ENCODE measurements around the gene ITGAV.
A peak's percentile ranks its signal among the peaks of the same experiment; 100 is the strongest.

The ITGAV gene

DNA sequence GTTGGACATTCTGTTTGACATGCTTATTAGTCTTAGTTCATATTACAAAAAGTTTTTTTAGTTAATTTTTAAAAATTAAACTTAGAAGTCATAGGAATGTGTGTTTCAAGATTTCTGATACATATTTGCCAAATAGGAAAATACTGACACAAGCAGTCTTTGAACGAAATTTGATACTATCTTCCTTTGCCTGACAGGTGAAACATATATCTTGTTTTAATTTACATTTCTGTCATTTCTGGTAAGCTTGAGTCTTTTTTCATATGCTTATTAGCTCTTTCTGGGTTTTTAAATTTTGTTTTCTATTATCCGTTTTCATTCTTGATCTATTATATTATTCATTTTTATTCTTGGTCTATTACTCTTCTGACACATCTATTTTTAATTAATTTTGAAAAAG lies 24.5 kb downstream of the ITGAV start:
- DNase-seq = no peak

DNA sequence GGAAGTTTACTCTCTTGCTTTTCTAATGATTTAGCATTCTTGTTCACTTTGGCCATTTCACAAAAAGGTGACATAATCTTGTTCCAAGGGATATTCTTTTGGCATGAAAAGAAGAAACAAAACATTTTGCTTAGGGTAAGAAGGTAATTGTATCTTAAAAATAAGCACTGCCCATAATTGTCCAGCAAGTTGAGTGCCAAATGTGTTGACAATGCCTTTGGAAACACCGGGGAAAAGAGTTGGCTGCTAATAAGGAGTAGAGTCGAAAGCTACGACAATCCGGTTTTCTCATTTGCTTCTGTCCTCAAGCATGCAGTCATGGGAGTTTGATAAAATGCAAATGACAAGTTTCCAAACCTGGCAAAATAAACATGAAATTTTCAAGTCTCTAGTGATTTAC lies 27.3 kb downstream of the ITGAV start:
- DNase-seq = no peak

DNA sequence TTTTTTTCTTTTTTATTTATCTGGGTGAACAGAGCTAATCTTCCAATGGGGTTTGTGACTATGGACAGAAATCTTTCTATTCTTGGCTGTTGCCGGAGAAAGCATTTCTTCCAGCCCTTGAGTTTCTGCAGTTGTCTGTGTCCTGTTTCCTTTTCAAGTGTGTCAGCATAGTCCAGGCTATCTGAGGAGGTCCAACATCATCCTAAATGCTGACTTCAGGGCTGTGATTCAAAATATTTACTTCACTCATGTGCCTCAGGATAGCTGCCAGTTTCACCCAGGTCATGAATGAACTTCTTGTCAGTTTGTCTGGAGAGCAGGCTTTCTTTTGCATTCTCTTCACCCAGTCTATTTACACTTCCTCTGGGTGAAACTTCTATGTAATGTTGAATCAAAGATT lies 27.9 kb downstream of the ITGAV start:
- no peak for DNase-seq

DNA sequence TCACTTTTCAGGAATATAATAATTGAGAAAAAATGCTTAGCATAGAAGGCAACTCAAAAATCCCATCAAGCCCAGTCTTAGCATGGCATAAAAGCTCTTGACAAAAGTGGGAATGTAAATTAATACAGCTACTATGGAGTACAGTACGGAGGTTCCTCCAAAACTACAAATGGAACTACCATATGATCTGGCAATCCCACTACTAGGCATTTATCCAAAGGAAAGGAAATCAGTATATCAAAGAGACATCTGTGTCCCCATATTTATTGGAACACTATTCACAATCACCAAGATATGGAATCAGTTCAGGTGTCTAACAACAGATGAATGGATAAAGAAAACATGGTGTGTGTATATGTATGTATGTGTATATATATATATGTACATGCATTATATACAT lies 28.8 kb downstream of the ITGAV start:
- DNase-seq = no peak

DNA sequence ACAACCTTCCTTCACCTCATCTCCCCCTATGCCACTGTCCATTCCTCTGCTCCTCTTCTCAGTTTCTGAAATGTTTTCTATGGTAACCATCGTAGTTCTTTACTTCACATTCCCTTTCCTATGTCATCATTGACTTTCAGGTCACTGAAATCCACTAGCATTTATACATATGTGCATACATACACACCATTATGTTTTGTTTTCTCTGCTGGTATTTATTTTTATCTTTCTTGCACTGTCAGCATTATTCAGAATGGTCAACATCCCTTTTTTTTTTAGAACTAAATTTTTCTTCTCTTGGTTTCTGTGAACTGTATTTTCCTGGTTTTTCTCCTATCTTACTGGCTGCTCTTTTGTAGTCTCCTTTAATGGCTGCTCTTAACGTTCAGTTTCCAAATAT lies 33.2 kb downstream of the ITGAV start:
- no peak for DNase-seq

DNA sequence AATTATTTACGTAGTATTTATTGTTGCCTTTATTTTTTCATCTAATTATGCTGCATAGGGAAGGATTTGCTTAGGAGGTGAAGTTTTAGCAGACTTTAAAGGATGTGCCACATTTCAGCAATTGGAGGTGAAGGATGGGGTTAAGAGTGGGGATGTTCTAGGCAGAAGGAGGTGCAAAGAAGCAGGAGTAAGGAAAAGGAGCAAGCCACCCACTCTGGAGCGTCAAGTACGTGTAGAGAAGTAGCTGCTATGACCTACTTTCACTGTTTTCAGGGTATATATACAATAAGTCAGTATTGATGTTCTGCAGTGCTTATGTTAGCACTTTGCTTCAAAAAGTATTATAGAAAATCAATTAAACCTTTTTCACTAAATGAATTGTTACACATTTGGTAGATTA lies 34.4 kb downstream of the ITGAV start:
- no peak for DNase-seq

DNA sequence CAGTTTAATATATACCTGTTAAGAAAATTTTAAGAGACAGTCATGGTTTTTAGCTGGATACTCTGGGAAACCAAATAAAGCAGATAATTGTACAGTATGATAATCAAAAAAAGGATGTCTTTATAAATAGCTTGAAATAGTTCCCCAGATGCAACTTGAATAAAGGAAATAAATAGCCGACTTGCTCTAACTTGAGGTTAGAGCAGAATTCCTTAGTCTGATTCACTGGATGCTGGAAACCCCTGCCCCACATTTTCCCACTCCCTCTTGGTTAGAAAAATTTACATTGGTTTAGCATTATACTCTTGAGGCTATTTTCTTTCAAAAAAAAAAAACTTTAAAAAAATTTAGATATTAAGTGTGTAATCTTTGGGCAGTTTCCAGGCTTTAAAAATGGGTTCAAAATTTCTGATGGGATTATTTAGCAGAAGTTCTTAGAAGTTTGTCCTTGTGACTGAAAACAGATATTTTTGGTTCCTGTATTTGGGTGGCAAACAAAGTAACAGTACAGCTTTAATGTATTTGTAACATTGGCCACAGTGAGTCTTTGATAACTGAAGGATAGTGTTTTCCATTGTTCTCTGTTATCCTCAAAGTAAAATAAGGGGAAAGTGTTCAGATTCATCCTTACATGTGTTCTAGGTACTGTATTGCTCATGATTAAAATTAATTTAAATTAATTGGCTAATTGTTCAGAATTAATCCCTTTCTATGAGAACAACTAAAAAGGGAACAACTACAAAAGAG lies 39.6 kb downstream of the ITGAV start:
- no peak for DNase-seq

DNA sequence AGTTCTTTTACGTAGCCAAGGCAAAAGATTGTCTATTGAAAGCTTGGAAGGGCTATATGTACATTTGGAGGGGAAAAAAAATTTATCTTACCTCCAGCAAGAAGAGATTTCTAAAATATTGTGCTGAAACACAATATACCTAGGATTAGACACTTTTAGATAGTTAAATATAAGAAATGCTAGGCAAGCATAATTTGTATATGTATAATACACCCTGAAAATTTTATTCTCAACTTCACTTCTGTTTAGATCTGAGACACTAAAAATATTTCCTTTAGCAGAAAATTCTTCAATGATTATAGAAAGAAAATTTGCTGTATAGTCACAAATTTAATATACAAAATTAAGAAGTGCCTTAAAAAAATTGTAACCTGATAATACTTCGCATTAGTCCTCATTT lies 42.6 kb downstream of the ITGAV start:
- DNase-seq = no peak

DNA sequence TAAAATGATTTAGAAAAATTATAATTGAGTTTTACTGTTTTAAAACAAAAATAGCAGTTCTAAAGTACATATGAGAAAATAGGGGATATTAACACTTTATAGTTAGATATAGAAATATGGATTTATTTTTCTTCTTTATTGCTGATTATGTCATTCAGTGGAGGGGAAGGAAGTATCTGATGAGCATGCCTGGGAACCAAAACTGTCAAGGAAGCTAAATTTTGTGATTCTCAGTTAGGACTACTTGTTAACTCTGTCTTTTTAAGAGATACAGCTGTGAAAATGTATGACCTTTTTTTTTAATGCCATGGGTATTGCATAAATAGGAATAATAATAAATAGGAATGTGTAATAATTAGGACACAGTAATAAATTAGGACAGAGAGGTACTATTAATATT lies 44.8 kb downstream of the ITGAV start:
- no peak for DNase-seq

DNA sequence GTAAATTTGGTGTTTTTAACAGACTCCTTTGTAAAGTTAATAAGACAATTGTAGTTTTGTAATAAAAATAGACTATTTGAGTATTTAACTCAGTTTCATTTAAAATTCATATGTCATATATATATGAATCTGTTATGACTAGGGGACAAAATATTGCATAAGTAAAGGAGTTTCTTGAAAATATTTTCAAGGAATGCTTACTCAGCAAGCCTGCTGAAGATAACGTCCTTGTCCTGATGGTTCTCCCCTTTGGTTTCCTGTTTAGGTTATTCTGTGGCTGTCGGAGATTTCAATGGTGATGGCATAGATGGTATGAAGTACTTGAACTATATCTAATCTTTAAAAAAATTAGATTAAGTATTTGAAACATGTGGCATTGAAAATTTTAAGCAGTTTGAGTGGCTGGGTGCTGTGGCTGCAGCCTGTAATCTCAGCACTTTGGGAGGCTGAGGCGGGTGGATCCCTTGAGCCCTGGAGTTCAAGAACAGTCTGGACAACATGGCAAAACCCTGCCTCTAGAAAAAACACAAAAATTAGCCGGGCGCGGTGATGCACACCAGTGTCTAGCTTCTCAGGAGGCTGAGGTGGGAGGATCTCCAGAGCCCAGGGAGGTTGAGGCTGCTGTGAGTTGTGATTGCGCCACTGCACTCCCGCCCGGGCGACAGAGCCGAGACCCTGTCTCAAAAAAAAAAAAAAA lies 47.1 kb downstream of the ITGAV start:
- no peak for DNase-seq

DNA sequence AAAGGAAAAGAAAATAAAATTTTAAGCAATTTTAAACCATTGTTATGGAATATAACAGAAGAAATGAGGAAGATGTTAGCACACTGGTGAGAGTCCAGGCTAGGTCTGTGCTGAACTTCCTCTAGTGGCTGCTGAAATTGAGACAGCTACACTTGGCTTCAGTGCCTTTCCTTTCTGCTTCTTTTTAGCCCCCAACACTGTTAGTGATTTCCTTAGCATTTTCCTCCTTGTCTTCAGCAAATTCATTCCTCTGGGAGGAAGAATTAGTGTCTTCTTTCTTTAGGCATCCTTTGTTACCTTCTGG lies 47.6 kb downstream of the ITGAV start:
- no peak for DNase-seq

DNA sequence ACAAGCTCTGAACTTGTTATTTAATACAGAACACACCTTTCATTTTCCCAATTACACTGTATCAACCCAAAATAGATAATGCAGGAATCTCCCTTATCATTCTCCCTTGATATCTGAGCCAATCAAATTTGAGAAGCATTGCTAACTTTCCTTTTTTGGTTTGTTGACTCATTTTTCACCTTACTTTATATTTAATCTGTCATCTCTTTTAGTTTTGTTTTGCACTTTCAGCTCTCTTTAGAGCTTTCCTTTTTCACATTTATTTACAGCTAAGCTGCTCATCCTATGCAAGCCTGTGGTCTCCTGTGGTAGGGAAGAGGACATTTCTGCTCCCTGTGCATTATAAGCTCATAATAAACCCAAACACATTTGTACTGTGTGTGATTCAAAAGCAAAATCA lies 50.1 kb downstream of the ITGAV start:
- DNase-seq = no peak

DNA sequence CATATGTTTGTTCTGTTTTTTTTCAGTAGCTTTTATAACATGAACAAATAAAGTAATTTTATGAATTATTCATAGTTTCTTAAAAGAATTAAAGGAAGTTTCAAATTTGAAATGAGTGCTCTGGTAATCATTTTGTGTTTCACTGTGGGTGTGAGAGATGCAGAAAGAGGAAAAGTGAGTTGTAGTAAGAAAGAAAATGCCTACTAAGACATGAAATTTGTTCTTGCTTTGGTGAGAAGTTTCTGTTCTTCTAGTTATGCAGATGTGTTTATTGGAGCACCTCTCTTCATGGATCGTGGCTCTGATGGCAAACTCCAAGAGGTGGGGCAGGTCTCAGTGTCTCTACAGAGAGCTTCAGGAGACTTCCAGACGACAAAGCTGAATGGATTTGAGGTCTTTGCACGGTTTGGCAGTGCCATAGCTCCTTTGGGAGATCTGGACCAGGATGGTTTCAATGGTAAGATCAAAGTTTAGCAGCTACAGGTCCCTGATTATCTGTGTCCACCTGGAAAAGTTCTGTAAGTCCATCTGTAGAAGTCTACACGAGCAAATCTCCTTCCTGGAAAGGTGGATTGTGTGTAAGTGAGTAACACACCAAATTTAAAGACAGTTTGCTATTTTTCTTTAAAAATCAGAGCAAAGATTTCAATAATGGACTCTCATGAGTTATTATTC lies 51.4 kb downstream of the ITGAV start:
- no peak for DNase-seq

DNA sequence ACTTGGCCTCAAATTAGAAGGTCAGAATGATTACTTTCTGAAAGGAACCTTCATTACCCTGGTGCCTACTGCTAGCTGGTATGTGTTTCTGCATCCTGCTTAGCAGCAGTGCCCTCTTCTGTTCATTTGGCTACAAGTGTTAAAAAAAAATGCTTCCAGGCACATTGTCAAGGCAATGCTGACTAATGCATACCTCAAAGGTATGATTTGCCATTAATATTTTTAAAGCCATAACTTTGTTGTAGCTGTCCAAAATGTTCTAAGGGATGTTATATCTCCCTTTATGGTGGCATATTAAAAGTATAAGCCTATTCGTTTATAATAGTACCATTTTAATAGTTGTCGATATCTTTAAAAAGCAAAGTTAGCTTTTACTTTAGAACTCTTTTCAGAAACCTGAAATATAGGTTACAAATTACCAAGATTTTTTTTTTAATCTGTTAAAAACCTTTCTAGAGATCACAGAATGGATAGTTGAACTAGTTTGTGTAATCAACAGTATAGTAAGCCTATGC lies 52.0 kb downstream of the ITGAV start:
- DNase-seq = peak; percentile 29

DNA sequence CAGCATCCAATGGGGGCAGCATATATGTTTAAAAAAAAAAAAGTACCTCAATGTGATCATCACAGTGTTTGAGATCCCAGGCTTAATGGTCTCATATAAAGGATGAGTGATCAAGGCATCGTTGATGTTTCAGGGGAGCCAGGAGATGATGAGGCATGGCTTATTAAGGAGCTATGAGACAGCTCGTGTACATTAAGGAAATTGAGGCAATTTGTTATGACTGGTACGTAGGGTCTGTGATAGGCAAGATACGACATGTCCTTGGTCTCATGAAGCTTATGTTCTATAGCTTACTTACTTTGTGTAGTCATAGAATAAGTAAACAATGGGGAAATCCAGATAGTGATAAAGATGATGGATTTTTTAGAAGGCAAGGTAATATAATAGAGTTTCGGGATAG lies 54.9 kb downstream of the ITGAV start:
- DNase-seq = no peak

DNA sequence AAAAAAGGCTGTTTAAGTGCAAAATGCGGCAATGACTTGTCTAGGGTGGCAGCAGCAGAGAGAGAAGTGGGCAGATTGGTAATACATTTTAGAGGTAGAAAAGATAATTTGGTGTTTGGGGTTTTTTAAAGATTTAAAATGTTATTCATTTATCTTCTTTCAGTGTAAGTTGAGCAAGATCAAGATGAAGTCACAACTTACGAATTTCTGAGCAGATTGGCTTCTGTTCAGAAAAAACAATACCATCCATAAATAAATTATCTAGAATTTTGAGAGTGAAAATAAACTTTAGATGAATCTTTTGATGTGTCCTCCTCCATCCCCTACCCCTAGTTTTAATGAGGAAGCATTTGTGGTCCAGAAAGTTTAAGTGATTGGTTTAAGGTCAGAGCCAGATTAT lies 56.1 kb downstream of the ITGAV start:
- DNase-seq = no peak

DNA sequence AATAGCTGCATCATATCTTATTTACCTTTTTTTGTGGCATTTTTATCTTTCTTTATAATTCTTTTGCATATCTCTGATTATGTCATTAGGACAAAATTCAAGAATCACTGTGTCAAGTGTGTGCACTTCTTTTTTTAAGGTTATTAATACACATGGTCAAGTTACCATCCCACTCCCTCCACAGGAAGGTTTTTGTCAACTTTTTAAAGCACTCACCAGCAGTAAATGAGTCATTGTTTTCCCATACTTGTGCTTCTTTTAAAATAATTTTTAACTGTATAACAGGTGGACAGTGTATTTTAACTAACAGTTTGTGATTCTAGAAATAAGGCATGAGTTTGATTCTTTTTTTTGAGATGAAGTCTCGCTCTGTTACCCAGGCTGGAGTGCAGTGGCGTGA lies 58.3 kb downstream of the ITGAV start:
- DNase-seq = no peak

DNA sequence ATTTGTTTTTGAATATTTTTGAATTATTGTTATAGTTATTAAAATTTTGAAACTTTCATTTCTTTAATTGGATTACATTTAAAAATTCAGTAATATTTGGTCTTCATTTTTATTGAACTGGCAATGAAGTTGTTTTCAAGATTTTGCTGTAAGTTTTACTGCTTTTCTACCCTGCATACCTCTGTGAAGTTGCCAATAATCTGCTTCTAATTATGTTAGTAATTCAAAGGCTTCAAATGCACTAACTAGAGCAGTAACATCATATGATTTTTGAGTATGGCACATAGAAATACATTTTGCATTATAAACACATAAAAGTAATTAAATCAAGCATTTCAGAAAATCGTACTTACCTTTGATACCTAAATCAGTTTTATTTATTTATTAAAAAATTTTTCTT lies 63.7 kb downstream of the ITGAV start:
- DNase-seq = no peak

DNA sequence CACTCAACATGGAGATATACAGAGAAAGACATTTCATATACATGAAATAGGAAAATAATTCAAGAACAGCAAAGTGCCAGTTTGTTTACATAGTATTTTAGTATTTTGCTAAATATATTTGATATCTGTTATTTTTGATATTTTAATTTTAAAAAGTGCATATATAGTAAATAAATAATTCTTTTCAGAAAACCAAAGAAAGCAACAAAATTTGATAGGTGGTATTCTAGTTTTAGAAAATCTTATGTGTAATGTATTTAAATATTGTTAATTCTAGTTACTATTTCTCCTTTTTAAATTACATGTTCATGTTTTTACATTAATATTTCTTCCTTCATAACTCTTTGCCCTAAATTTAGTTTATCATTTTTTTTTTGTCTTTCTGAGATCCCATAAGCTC lies 69.5 kb downstream of the ITGAV start:
- no peak for DNase-seq

DNA sequence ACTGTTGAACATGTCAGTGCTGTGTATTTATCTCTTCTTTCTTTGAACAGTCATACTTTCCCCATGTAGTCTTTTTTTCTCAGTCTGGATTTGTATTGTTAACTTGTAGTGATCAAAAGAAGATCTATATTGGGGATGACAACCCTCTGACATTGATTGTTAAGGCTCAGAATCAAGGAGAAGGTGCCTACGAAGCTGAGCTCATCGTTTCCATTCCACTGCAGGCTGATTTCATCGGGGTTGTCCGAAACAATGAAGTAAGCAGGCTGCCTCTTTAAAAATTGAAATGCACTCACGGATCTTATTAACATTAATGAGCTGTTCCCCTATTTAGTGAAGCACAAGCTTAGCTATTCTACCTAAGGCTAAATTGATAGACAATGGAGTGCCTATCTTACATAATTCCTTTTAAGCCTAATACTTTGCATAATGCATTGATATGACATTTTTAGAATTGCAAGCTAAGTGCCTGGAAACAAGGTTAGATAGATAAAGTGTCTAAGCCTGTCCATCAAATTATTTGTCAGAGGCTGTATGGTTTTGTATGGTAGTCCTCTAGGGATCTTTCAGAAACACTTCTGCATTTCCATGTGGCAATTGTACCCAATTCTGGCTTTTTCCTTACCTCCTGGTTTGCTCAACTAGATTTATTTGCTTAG lies 74.7 kb downstream of the ITGAV start:
- DNase-seq = no peak

DNA sequence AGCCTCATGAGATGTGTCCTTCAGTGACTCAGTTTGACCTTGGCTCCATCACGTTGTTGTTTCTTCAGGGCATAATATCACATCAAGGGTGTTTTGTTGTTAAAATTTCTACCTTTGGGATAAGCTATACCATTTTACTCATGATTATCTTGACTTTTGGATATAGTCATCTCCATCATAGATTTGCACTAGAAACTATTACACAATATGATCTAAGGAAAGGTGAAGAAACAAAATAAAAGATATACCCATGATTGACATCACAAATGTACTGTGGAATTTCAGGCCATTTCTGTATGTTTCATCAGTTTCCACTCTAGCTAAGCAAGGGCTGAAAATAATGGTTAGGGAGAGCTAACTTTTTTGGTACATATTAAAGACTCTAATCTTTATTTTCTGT lies 79.3 kb downstream of the ITGAV start:
- no peak for DNase-seq

DNA sequence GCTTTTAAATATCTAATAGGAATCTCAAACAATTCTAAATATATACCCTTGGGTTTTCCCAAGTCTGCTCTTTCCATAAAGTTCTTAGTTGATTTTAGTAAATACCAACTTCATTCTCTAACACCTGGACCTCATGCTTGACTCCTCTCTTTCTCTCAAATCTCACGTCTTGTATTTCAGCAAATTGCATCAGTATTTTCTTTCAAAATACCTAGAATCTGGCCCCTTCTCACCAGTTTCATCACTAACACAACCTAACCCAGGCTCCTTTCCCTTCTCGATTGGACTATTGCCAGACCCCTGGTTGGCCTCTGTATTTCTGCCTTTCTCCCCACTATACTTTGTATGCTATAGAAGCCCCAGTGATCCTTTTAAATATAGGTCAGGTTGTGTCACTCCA lies 81.0 kb downstream of the ITGAV start:
- no peak for DNase-seq

DNA sequence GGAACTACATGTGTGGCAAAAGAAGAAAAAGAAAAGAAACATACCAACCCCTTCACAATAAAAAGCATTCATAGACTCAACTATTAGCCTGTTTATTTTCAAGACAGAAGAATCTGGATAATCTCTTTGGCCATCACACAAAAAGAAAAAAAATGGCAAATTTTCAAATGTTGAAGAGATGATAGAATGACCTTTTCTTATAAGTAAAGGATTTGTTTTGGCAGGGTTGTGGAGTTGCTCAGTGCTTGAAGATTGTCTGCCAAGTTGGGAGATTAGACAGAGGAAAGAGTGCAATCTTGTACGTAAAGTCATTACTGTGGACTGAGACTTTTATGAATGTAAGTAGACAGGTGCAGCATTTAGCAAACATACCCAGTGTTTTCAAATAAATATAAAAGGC lies 85.5 kb downstream of the ITGAV start:
- no peak for DNase-seq

DNA sequence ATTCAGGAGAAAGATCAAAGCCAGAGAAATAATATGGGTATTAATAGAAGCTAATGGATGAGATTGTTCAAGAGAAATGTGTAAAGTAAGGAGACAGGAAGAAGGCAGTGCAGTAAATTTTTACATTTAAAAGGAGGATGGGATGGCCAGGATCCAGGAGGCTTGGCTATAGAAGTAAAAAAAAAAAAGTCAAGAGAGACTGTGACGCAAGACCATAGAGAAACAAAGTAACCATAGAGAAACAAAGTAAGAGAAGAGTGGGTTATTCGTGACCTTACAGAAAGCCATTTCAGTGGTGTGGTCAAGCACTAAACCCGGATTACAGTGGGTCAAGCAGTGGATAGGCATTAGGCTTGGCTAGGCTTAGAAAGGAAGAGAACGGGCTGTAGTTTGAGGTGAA lies 93.5 kb downstream of the ITGAV start:
- no peak for DNase-seq

Data from NCI-H345 (cell line).